Neural crest cell (in vitro differentiated cells): Measurements from ENCODE around the gene ACAP2. TPM values are rescaled to one million over a fixed set of nuclear protein-coding genes. Genes with fewer than 3 reads are reported as not detected.

Experiments
- DNase-seq: peaks from one replicate; pipeline ENCODE4 v3.0.0; 2021; ENCODE audit warnings: low read depth, mixed read lengths, low spot score
- H3K27ac Mint-ChIP-seq: one replicate; pipeline ENCODE4 v1.8.0; 2021; ENCODE audit warnings: mild to moderate bottlenecking, mixed read lengths; ENCODE audit not compliant: unreplicated experiment
- H3K27me3 Mint-ChIP-seq: 2 replicates; pipeline ENCODE4 v1.8.0; 2021; ENCODE audit warnings: low read depth, mild to moderate bottlenecking, mixed read lengths
- H3K36me3 Mint-ChIP-seq: 2 replicates; pipeline ENCODE4 v1.8.0; 2021; ENCODE audit warnings: low read depth, mild to moderate bottlenecking, mixed read lengths
- H3K4me1 Mint-ChIP-seq: 2 replicates; pipeline ENCODE4 v1.8.0; 2021; ENCODE audit warnings: mixed read lengths
- H3K4me3 Mint-ChIP-seq: one replicate; pipeline ENCODE4 v1.8.0; 2021; ENCODE audit warnings: mild to moderate bottlenecking, mixed read lengths
- H3K9me3 Mint-ChIP-seq: 2 replicates; pipeline ENCODE4 v1.8.0; 2021; ENCODE audit warnings: mixed read lengths
- CTCF ChIP-seq: fragments of 200-600 bp; sonication (generic); conservative IDR thresholded peaks from 2 replicates; pipeline ENCODE4 v1.5.0; 2021; ENCODE audit warnings: antibody characterized with exemption, mild to moderate bottlenecking
- total RNA-seq: library from RNA; stranded (reverse); gene quantifications from 2 replicates; pipeline ENCODE4 v1.2.1, GENCODE V29; 2021

The ACAP2 gene
- total RNA-seq, 1 donor from 2014 or later = 35.7 TPM

- no peak overlapping the region for H3K4me3 Mint-ChIP-seq
- H3K27me3 Mint-ChIP-seq = no peaks in the 10 kb centered on the region
- peaks cover 17% of the 10 kb centered on the region for H3K36me3 Mint-ChIP-seq
- H3K9me3 Mint-ChIP-seq = no peaks in the 10 kb centered on the region
- H3K4me1 Mint-ChIP-seq = no peaks in the 10 kb centered on the region
- DNase-seq = no peak
- H3K27ac Mint-ChIP-seq = no peak overlapping the region
- no peak for TF ChIP-seq CTCF
Measured at GRCh38 chr3:195334967-195335366, 107.9 kb downstream of the ACAP2 start.

GRCh38 chr3:195319060-195319459, 123.8 kb downstream of the ACAP2 start:
- no peak for DNase-seq
- H3K9me3 Mint-ChIP-seq = peaks cover 10% of the 10 kb centered on the region
- H3K4me1 Mint-ChIP-seq = no peaks in the 10 kb centered on the region
- no peaks in the 10 kb centered on the region for H3K27me3 Mint-ChIP-seq
- H3K27ac Mint-ChIP-seq = no peak overlapping the region
- H3K4me3 Mint-ChIP-seq = no peak overlapping the region
- no peak for TF ChIP-seq CTCF
- peaks cover 39% of the 10 kb centered on the region for H3K36me3 Mint-ChIP-seq

GRCh38 chr3:195312714-195313113, 130.1 kb downstream of the ACAP2 start:
- peaks cover 1% of the 10 kb centered on the region for H3K36me3 Mint-ChIP-seq
- H3K4me3 Mint-ChIP-seq = no peak overlapping the region
- H3K27me3 Mint-ChIP-seq = no peaks in the 10 kb centered on the region
- no peak for TF ChIP-seq CTCF
- DNase-seq = no peak
- H3K27ac Mint-ChIP-seq = no peak overlapping the region
- H3K4me1 Mint-ChIP-seq = no peaks in the 10 kb centered on the region
- no peaks in the 10 kb centered on the region for H3K9me3 Mint-ChIP-seq

- DNase-seq = no peak
- Mint-ChIP-seq H3K27ac (no peak overlapping the region), H3K4me1 (no peaks in the 10 kb centered on the region), H3K27me3 (no peaks in the 10 kb centered on the region), H3K36me3 (peaks cover 10% of the 10 kb centered on the region), H3K9me3 (no peaks in the 10 kb centered on the region), H3K4me3 (no peak overlapping the region)
- no peak for TF ChIP-seq CTCF
Measured at GRCh38 chr3:195307711-195308110, 135.1 kb downstream of the ACAP2 start.

GRCh38 chr3:195306369-195306768, 136.5 kb downstream of the ACAP2 start:
- DNase-seq = no peak
- H3K27me3 Mint-ChIP-seq = no peaks in the 10 kb centered on the region
- H3K9me3 Mint-ChIP-seq = no peaks in the 10 kb centered on the region
- no peaks in the 10 kb centered on the region for H3K4me1 Mint-ChIP-seq
- no peak overlapping the region for H3K4me3 Mint-ChIP-seq
- TF ChIP-seq CTCF = no peak
- H3K27ac Mint-ChIP-seq = no peak overlapping the region
- H3K36me3 Mint-ChIP-seq = peaks cover 10% of the 10 kb centered on the region

- H3K27me3 Mint-ChIP-seq = no peaks in the 10 kb centered on the region
- H3K27ac Mint-ChIP-seq = peak overlapping the region; percentile 14
- H3K9me3 Mint-ChIP-seq = no peaks in the 10 kb centered on the region
- H3K4me1 Mint-ChIP-seq = no peaks in the 10 kb centered on the region
- peaks cover 13% of the 10 kb centered on the region for H3K36me3 Mint-ChIP-seq
- no peak for TF ChIP-seq CTCF
- H3K4me3 Mint-ChIP-seq = no peak overlapping the region
- no peak for DNase-seq
Measured at GRCh38 chr3:195302431-195302830, 140.4 kb downstream of the ACAP2 start.
